DMS79 treated with DMSO at 0.1 percent for 48 hours (cell line): ENCODE measurements around the gene PLPPR3.

Source experiments
- DNase-seq: peaks from one replicate; lab custom pipeline; 2025; lab: John Stamatoyannopoulos, UW

Gene PLPPR3

DNA sequence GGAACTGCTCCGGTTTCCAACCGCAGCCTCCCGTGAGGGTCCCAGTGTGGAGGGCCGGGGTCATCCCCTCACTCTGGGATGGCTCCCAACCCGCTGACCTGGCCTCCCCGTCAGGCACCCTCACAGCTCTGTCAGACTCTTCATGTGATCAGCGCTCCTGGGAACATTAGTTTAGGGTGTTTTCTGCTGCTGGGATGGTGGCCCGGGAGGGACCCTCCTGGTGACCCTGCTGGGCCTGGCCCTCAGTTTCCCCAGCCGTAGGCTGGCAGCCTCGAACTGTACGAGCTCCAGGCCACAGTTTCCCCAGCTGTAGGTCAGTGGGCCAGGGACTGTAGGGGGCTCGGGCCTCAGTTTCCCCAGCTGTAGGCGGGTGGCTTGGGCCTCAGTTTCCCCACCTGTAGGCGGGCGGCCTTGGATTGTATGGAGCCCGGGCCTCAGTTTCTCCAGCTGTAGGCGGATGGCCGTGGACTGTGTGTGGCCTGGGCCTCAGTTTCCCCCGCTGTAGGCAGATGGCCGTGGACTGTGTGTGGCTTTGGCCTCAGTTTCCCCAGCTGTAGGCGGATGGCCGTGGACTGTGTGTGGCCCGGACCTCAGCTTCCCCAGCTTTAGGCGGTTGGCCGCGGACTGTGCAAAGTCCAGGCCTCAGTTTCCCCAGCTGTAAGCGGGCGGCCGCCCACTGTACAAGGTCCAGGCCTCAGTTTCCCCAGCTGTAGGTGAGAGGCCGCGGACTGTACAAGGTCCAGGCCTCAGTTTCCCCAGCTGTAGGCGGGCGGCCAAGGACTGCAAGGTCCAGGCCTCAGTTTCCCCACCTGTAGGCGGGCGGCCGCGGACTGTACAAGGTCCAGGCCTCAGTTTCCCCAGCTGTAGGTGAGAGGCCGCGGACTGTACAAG lies 25.8 kb downstream of the PLPPR3 start:
- DNase-seq = no peak

GRCh38 chr19:795073-795611 lies 26.6 kb downstream of the PLPPR3 start:
- DNase-seq = no peak

GRCh38 chr19:793806-794205 lies 27.9 kb downstream of the PLPPR3 start:
- no peak for DNase-seq

DNA sequence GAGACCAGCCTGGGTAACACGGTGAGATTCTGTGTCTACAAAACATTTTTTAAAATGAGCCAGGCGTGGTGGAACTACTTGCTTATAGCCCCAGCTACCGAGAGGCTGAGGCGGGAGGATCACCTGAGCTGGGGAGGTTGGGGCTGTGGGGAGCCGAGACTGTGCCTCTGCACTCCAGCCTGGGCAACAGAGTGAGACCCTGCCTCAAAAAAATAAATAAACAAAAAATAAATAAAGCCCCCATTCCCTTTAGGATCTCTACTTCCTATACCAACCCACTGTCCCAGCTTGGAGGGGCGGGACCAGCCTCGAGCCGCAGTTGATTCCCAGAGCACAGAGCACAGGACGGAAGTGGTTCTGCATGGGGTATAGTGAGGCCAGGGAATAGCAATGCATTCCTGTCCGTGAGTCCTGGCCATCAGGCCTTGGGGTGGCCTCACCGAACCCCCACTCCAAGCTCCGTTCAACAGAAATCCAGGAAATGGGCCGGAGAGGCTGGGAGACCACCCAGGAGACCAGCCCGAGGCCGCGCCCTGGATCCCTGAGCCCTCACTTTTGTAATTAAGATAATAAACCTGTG lies 29.4 kb downstream of the PLPPR3 start:
- DNase-seq = no peak

- no peak for DNase-seq
Measured at GRCh38 chr19:791567-792305, 30.0 kb downstream of the PLPPR3 start.

- DNase-seq = no peak
Measured at GRCh38 chr19:791007-791566, 30.7 kb downstream of the PLPPR3 start.

DNA sequence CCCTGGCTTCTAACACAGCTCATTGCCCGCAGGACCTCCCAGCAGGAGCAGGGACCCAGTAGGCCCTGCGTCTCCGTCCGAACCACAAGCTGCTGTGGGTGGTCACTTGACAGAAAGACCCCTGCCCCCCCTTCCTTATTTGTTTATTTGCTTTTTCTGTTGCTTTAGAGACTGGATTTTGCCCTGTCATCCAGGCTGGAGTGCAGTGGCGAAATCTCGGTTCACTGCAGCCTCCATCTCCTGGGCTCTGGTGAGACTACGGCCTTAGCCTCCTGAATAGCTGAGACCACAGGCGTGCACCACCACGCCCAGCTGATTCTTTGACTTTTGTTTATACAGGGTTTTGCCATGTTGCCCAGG lies 32.1 kb downstream of the PLPPR3 start:
- DNase-seq = no peak

DNA sequence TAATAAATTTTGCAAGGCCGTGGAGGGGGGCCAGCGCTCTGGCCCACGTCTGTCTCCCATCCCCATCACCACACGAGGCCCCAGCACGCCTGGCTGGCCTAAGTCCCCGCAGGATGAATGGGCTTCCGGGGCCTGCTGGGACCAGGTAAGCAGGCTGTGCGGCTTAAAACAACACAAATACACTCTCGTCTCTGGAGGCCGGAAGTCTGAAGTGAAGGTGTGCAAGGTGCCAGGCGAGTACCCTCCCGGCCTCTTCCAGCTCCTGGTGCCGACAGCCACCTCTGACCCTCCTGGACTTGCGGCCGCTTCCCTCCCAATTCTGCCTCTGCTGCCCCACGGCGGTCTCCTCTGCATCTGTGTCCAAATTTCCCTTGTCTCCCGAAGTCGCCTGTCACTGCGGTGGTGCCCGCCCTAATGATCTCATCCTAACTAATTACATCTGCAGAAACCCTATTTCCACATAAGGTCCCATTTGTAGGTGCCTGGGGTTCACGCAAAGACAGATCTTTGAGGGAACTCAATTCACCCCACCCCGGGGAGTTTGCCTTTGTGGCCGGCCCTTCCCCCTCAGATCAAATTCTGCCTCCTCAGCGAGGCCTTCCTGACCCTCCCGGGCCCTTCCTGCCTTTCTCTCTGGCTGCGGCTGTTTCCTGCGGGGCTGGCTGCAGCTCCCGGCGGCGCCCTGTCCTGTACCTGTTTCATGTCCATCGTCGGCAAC lies 32.6 kb downstream of the PLPPR3 start:
- no peak for DNase-seq

GRCh38 chr19:788686-788982 lies 33.1 kb downstream of the PLPPR3 start:
- DNase-seq = no peak

DNA sequence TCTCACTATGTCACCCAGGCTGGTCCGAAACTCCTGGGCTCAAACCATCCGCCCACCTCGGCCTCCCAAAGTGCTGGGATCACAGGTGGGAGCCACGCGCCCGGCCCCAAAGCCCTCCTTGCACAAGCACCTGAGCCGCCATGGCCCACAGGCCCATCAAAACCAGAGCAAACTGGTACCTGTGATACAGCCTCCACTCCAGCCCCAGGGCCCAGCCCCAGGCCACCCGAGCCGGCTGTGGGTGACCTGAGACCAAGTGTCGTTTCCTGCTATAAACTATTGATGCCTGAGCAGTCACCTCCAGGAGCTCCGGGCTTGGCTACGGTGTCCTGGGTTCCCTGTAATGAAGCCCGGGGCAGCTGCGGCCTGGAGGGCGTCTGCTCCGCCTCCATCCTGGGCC lies 34.2 kb downstream of the PLPPR3 start:
- DNase-seq = no peak

DNA sequence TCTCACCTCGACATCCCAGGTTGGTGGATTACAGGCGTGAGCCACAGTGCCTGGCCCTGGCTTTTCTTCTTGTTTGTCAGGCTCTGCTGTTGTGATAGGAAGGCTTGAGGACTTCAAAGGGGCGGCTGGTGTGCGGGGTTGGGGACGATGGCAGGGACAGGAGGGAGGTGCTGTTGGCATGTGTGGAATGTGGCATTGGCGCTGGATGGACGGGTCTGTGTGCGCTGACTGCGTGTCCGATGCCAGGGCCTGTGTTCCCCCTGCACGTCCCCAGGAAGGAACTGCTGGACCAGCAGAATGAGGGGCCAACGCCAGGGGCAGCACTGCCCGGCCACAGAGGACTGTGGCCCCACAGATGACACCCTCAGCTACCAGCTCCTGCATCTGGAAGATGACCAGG lies 37.2 kb downstream of the PLPPR3 start:
- DNase-seq = no peak

- no peak for DNase-seq
Measured at GRCh38 chr19:782878-783668, 38.7 kb downstream of the PLPPR3 start.

DNA sequence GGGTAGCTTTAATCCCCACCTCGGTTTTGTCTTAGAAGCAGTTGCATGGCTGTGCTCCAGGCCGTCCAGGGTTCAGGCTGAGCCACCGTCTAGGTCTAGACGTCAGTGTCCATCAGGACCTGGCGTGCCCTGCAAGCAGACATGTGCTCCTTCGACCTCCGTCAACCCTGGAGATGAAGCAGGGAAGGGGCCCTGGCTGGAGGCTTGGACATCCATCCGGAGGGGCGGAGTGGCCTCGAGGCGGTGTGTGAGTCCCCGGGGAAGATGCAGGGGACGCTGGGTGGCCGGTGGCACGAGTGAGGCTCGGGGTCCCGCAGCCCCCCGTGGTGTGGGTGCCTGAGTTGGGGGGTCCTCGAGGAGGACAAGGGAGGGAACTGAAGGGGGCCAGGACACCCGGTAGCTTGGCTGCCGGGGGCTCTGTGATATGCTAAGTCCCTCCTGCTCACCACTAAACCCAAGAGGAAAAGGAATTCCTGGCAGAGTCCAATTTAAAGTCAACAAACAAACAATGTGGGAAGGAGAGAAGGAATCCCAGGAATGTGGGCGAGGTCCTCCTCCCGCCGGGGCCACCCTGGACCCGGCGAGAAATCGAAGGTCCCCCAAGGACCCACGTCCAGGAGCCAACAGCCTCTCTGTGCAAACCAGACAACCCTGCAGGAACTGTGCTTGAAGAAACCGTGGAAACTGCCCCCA lies 39.4 kb downstream of the PLPPR3 start:
- DNase-seq = no peak

DNA sequence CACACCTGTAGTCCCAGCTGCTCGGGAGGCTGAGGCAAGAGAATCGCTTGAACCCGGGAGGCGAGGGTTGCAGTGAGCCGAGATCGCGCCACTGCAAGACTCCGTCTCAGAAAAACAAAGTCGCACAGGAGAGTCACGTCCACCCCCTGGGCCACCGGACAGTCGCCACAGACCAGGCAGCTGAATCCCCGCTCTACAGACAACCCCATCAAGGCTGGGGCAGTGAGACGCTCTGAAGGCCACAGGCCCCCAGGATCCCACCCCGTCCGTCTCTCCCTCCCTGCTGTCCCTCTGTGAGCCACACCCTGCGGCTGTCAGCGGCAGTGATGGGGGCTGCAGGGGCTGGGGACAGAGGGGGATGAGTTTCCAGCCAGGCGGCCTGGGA lies 40.0 kb downstream of the PLPPR3 start:
- no peak for DNase-seq

GRCh38 chr19:780935-781334 lies 40.8 kb downstream of the PLPPR3 start:
- DNase-seq = no peak

DNA sequence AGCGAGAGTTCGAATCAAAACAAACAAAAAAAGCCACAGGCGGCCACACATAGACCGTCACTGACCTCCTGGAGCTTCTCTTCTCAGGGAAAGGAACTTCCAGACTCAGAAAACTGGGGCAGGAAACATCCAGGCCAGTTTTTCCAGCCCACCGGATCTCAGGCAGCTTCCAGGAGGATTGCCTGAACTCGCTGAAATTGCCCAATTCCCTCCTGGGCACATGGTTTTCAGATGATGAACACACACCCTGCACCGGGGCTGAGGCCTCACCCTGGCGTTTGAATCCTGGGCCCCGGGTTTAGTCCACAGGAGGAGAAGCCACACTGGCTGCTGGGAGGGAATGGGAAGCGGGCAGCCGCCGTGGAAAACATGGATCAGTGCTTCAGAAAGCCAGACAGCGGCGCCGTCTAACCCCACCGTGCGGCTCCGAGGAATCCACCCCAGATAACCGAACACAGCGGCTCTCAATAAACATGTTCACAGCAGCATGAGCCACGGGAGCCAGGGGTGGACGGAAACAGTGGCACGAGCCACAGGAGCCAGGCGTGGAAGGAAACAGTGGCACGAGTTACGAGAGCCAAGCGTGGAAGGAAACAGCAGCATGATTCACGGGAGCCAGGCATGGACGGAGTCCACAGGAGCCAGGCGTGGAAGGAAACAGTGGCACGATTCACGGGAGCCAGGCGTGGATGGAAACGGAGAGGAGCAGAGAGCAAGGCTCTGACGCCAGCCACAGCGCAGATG lies 42.7 kb downstream of the PLPPR3 start:
- no peak for DNase-seq

- no peak for DNase-seq
Measured at GRCh38 chr19:776549-776948, 45.2 kb downstream of the PLPPR3 start.

- no peak for DNase-seq
Measured at GRCh38 chr19:772730-773436, 48.9 kb downstream of the PLPPR3 start.

- no peak for DNase-seq
Measured at GRCh38 chr19:772063-772462, 49.7 kb downstream of the PLPPR3 start.
